ENCODE data around the gene M1AP. TPM values are rescaled to one million over a fixed set of nuclear protein-coding genes. Genes with fewer than 3 reads are reported as not detected.

Gene M1AP
- total RNA-seq, 1 donor from 2014 or later, result not detected

- no peak for TF ChIP-seq CTCF (IDR thresholded peaks at IDR 0.05; ENCODE audit: borderline replicate concordance)
- Histone ChIP-seq H3K4me3 (no peak overlapping the region), H3K27ac (replicated peaks) (no peak overlapping the region), H3K9me3 (replicated peaks) (no peaks in the 10 kb centered on the region), H3K4me1 (peaks cover 57% of the 10 kb centered on the region), H3K36me3 (no peaks in the 10 kb centered on the region), H3K27me3 (ENCODE audit: low read depth) (peaks cover 35% of the 10 kb centered on the region)
- intact Hi-C loops (cut with micrococcal nuclease), result no loop called here
- no peak for DNase-seq
Observed at GRCh38 chr2:74550231-74550630, 97.9 kb downstream of the M1AP start.

GRCh38 chr2:74548900-74549826 lies 99.0 kb downstream of the M1AP start:
- H3K4me1 ChIP-seq, result peaks cover 46% of the 10 kb centered on the region
- intact Hi-C loops (cut with micrococcal nuclease), result loop anchor here (10.0 kb wide), 1 partner anchor 64 kb away; the partner anchor contains the start of genes CCDC142 and TTC31

GRCh38 chr2:74548285-74548899 lies 99.7 kb downstream of the M1AP start:
- Histone ChIP-seq H3K4me3 (peak overlapping the region; percentile 71), H3K36me3 (no peaks in the 10 kb centered on the region), H3K27ac (replicated peaks) (peak overlapping the region; percentile 89), H3K27me3 (ENCODE audit: low read depth) (peaks cover 23% of the 10 kb centered on the region), H3K9me3 (replicated peaks) (no peaks in the 10 kb centered on the region), H3K4me1 (peaks cover 38% of the 10 kb centered on the region)
- no peak for TF ChIP-seq CTCF (IDR thresholded peaks at IDR 0.05; ENCODE audit: borderline replicate concordance)
- no peak for DNase-seq
- intact Hi-C loops (cut with micrococcal nuclease), result loop anchor here (10.0 kb wide), 1 partner anchor 64 kb away; the partner anchor contains the start of genes CCDC142 and TTC31

More at GRCh38 chr2:74548900-74549826, 99.0 kb downstream of the M1AP start:
- Histone ChIP-seq H3K9me3 (replicated peaks) (no peaks in the 10 kb centered on the region), H3K4me3 (peak overlapping the region; percentile 71), H3K36me3 (no peaks in the 10 kb centered on the region), H3K27me3 (ENCODE audit: low read depth) (peaks cover 24% of the 10 kb centered on the region), H3K27ac (replicated peaks) (peak overlapping the region; percentile 89)
- peak; percentile 79 for DNase-seq
- no peak for TF ChIP-seq CTCF (IDR thresholded peaks at IDR 0.05; ENCODE audit: borderline replicate concordance)

GRCh38 chr2:74546004-74546403 lies 102.1 kb downstream of the M1AP start:
- Histone ChIP-seq H3K36me3 (no peaks in the 10 kb centered on the region), H3K4me1 (peaks cover 25% of the 10 kb centered on the region), H3K27ac (replicated peaks) (no peak overlapping the region), H3K27me3 (ENCODE audit: low read depth) (peaks cover 20% of the 10 kb centered on the region), H3K9me3 (replicated peaks) (no peaks in the 10 kb centered on the region), H3K4me3 (no peak overlapping the region)
- TF ChIP-seq CTCF (IDR thresholded peaks at IDR 0.05; ENCODE audit: borderline replicate concordance), result no peak
- intact Hi-C loops (cut with micrococcal nuclease), result loop anchor here (10.0 kb wide), 1 partner anchor 61 kb away; the partner anchor contains the start of genes CCDC142 and TTC31
- DNase-seq, result no peak

- DNase-seq, result no peak
- Histone ChIP-seq H3K36me3 (no peaks in the 10 kb centered on the region), H3K4me1 (peaks cover 31% of the 10 kb centered on the region), H3K9me3 (replicated peaks) (no peaks in the 10 kb centered on the region), H3K27me3 (ENCODE audit: low read depth) (peaks cover 7% of the 10 kb centered on the region), H3K4me3 (no peak overlapping the region), H3K27ac (replicated peaks) (no peak overlapping the region)
- peak; percentile 20 for TF ChIP-seq CTCF (IDR thresholded peaks at IDR 0.05; ENCODE audit: borderline replicate concordance)
- intact Hi-C loops (cut with micrococcal nuclease), result loop anchor here (10.0 kb wide), 1 partner anchor 60 kb away; the partner anchor contains the start of genes CCDC142 and TTC31
Observed at GRCh38 chr2:74544634-74545033, 103.5 kb downstream of the M1AP start.
